ENCODE results near the gene NPAS2.

Gene NPAS2

DNA sequence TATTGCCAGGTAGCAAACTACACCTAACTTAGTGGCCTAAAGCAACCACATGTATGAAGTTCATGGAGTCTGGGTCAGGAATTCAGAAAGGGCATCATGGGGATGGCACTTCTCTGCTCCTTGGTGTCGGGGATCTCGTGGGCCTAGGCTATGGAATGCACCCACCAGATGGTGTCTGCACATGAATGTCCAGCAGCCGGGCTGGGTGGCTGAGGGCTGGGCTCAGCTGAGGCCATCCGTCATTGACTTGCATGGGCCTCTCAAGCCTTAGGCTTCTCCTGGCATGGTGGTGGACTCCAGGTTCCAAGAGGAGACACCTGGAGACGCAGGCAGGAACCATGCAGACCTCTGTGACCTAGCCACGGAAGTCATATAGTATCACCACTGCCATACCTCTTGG, 156.1 kb downstream of the NPAS2 start:
- DNase-seq: no peak

DNA sequence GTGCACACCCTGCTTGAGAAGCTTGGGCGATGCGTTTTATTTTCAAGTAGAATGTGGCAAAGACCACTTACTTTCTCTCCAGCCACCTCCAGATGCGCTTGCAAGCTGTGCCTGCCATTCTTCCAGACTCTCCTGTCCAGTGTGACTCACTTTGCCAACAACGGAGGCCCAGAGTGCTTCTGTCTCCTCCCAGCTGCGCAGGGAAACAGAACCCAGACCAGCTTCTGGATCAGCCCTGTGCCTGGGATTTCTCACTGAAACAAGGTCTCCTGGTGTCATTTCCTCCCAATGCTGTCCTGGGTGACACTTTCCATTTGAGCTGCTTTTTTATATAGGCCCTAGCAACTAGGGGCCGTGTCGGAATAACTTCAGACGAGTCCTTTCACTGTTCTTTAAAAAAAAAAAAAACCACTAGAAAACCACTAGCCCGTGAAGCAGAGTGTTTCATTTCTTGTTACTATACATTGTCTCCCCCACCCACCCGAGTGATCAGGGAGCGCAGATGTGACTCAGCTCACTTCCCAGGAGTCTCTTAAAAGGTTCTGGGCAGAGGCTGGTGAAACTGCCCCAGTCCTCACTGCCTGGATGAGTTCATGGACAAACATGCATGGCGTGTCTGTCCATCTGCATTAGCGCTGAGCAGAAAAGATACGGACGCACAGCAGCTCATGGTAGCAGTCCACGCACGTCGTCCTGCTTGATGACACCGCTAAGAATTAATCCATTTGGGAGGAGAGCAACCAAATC, 156.9 kb downstream of the NPAS2 start:
- no peak for DNase-seq

DNA sequence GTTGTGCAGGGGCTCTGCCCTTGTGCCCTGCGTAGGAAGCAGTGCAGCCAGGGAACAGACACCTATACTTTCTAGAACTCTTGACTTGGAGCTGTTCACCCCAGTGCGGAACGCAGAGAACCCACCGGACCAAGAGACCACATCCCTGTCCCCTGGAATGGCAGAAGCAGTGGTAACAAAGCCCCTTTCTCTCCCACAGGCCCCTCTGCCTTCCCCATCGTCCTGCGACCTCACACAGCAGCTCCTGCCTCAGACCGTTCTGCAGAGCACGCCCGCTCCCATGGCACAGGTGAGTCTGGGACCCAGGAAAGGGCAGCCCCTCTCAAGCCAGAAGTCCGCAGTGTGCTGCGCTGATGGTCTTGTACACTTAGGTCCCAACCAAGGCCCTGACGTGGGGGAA, 157.6 kb downstream of the NPAS2 start:
- DNase-seq: no peak

DNA sequence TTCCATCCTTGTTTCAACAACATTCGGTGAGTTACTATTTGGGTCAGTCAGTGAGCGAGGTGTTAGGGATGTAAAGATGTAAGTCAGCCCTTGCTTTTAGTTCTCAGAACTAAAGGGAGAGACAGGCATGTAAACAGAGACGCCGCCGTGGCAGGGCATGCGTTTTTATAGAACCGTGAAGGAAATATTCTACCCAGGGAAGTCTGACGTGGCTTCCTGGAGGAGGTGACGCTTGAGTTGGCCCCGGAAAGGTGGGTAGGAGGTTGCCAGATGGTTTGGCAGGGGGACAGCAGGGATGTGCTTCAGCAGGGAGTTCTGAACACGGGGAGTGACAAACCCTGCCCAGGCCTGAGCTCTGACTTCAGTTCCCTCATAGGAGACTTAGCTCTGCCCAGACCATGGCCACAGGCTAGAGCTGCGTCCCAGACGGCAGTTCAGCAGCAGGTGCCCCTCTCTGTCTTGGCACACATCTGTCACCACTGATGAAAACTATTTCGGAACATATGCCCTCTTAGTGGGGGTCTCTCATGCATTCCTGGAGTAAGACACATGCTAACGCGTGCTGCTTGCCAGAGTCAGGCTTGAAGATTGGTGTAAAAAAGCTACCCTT, 158.7 kb downstream of the NPAS2 start:
- no peak for DNase-seq

DNA sequence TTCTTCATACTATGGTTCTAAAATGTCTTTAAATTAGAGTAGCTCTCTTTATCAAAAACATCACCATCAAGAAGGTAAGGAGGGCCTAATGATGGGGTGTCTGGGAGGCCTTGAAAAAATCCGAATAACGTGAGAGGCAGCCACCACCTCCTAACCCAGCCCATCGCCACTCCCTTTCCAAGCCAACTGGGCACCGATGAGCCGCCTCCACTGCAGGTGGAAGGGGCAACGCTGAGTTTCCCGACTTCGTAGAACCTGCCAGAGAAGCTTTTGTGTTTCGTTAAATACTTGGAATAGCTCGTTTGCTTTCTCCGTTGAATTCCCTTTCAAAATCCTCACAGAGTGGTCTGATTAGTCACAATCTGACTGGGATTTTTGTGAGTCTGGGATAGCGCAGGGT, 160.1 kb downstream of the NPAS2 start:
- no peak for DNase-seq

DNA sequence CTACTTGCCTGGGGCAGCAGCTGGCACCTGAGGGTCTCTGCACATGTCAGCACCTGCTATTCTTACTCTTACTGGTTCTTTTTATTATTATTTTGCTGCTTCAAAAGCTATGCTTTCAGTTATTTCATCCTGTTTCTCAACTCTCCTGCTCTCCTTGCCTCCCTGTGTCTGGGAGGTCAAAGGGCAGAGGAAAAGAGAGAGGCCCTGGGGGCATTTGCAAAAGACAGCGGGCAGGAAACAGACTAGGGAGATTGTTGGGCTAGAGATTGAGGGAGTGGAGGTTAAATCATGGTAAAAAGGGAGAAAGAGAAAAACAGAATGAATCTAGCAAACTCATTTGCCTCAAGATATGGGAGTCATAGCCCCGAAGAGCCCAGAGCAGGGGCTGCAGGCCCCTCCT, 161.1 kb downstream of the NPAS2 start:
- no peak for DNase-seq

DNA sequence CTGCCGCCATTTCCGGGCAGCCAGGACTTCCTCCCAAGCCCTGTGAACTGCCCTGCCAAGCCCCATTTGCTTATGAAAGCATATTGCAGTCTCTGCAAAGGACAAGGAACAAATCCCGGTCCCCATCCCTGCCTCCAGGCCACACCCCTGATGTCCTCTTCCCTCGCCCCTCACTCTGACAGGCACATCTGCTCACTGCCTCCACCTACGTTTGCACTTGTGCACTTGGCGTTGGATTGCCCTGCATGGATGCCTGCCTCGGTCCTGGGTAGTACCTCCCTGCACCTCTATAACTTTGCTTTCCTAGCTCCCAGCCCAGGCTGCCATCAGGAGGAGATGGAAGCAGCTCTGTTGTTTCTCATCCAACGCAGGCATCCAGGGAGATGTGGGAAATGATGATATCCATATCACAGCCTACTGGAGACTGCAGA, 162.5 kb downstream of the NPAS2 start:
- no peak for DNase-seq

DNA sequence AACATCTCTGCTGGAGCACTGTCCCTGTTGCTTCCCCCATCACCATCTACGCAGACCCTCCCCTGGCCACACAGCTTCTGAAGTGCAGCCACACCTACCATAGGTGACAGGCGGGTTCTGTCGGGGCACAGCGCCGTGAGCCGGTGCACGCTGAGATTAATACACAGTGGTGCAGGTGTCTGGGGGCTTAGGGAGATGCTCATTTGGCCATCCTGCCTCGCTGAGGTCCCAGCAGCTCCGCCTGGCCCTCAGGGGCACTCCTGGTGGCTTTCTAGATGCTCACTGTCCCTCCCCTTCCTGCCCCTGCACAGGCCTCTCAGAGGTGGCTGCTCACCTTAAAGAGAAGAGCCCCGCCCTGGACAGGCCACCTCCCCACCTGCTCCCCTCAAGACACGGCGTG, 163.3 kb downstream of the NPAS2 start:
- no peak for DNase-seq

DNA sequence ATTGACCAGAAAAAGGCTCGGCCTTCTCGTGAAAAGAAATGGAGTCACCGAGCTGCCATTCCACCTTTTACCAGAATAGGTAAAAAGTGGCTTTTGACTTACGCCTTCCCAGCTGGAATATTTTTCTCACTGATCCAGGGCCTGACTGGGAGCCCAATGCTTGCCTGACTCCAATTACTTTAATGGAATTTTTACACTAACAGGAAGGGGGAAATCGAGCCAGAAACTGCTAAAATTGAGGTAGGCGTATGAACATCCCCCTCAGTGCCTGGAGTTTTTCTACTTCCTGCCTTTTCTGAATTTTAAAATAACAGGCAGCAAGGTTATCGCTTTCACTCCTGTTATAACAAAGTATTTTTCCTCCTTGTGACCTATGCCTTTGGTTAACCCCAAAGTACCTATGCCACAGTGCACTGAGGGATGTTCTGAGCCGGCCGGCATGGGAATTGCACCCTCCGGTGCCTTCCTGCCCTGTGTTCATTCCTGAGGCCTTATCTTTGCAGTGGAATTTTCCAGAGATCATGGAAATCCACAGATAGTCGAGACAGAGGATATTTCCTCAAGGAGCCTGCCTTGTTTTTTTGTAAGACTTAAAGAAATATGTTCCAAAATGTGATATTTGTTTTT, 163.9 kb downstream of the NPAS2 start:
- DNase-seq: no peak

DNA sequence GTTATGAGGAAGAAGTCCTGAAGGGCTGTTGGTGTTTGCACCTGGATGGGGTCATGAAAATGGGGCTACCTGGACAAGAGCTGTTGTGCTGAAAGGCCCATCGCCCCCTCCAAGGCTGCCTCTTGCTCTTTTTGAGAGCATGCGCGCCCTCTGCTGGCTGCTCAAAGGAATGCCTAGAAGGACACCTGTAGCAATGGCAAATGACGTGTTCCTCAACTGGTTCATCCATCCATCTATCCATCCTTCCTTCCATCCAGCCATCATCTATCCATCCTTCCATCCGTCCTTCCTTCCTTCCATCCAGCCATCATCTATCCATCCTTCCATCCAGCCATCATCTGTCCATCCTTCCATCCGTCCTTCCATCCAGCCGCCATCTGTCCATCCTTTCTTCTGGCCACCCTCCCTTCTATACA, 165.0 kb downstream of the NPAS2 start:
- DNase-seq: no peak

DNA sequence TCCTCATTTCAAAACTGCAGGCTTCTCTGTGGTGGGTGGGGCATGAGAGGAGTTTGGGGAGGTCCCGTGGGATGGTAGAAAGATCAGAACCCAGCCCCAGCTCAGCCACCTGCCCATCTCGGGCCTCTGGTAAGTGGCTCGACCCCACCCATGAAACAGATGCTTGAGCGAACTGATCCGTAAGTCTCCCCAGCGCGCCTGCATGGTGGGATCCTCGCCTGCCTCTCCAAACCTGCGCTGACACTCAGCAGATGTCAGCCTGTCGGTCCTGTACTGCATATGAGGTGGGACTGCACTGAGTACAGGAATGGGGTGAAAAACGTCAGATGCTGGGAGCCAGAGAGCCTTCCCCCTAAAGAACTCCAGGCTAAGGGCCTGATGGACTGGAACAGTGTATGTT, 166.2 kb downstream of the NPAS2 start:
- DNase-seq: no peak

DNA sequence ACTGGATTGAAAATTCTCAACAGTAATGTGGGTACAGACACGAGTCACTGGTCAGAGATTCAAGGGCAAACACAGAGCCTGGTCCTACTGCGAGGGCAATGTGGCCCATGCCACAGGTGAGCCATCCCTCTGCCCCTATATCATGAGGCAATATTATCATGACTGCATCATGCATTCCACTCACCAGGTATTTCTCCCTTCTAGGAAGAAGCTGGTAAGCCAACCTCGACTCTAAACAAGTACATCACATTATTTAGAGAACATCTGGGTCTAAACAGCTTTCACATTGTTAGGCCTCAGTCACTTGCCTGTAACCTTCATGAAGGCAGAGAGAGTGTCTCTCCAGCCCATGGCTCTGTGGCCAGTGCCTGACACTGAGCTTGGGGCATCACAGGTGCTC, 167.6 kb downstream of the NPAS2 start:
- DNase-seq: no peak

DNA sequence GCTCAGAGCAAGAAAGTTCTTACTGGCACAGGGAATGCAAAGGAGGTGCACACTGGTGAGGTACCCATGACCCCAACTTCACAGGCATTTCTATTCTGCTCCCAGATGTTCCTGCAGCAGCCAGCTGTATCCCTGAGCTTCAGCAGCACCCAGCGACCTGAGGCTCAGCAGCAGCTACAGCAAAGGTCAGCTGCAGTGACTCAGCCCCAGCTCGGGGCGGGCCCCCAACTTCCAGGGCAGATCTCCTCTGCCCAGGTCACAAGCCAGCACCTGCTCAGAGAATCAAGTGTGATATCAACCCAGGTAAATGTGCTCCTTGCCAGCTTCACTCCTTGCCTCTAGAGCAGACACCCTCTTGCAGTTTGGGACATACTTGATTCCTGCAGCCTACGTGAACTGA, 168.0 kb downstream of the NPAS2 start:
- DNase-seq: no peak

DNA sequence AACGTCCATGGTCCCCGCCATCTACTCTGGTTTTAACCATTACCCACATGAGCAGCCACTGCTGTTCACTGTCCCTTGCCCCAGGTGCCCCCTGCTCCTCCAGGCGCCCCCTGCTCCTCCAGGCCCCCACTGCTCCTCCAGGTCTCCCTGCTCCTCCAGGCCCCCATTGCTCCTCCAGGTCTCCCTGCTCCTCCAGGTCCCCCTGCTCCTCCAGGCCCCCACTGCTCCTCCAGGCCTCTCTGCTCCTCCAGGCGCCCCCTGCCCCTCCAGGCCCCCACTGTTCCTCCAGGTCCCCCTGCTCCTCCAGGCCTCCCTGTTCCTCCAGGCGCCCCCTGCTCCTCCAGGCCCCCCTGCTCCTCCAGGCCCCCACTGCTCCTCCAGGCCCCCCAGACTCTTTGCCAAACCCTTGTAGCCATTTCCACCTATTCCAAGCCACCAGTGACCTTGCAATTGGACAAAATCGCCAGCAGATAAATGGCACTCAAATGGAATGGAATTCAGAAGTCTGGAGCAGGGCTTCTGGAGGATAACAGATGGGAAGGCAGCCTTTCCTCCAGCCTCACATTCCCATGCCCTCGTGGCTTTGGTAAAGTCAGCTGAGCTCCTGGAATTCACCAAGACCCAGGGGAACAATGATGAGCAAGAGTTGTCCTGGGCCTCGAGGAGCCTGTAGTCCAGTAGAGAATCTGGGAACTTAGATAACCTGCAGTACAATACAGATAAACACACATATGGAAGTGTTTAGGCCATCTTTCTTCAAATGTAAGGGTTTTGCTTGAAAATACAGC, 168.9 kb downstream of the NPAS2 start:
- DNase-seq: no peak

DNA sequence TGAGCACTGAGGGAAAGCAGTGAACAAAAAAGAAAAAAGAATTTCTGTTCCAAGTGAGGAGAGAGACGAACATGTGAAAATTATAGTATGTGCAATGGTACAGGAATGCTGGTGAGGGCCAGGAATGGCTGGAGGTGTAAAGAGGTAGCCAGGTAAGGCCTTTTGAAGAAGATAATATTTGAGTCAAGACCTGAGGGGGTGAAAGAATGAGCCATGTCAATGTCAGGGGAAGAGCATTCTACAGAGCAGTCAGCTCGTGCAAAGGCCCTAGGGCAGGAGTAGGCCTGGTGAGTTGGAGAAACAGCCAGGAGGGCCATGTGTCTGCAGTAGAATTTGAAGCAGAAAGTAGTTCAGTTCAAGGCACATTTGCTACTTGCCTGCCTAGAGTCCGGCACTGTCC, 169.7 kb downstream of the NPAS2 start:
- DNase-seq: no peak

DNA sequence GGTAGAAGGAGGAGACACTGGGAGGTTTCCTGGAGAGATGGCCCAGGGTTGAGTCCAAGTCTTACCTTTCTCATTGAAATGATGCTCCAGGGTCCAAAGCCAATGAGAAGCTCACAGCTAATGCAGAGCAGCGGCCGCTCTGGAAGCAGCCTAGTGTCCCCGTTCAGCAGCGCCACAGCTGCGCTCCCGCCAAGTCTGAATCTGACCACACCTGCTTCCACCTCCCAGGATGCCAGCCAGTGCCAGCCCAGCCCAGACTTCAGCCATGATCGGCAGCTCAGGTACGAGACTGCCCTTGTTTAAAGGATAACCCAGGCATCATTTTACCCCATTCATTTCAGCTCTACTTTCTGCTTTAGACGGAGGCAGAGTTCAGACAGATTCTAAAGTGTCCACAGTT, 170.2 kb downstream of the NPAS2 start:
- no peak for DNase-seq

DNA sequence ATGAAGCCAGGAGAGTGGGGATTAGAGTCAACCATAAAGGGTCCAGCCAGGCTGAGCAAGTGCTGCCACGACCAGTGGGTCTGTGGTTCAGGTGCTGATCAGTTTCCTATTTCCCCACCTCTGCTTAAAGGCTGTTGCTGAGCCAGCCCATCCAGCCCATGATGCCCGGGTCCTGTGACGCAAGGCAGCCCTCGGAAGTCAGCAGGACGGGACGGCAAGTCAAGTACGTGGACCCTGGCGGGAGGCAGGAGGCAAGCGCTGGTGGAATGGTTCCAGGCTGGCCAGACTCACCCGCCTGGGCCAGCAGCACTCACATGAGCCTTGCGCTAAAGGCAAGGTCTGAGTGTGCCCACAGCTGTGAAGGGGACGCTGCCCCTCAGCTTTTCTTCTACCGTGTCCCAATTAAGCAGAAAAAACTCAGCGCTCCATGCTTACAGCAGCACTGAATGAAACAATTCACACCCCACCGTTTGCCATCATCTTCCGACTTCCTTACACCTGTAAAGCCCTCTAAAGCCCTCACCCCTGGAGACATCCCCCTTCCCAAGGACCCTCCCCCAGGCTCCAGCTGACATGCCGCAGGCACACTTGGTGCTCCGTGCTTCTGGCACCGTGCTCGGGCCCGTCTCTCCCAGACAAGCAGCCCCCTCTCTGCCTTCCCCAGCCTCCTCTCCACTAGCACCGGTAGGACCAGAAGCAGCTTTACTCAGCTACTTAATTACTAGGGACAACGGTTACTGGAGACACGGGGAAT, 170.9 kb downstream of the NPAS2 start:
- no peak for DNase-seq

DNA sequence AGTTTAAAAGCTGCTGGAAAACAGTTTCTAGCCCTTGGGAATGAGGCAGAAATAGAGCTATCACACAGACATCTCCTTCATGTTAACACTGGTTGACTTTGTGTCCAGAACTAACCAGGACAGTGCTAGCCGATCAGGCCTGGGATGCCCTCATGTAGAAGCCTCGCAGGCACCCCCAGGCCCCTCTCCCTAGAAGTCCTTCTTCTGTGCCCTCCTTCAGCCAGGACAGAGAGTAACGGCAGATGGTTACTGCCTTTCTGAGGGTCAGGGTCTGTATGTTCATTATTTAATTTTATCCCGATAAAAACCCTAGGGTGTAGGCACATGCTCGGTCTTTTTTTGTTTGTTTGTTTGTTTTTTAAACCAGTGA, 171.4 kb downstream of the NPAS2 start:
- no peak for DNase-seq

DNA sequence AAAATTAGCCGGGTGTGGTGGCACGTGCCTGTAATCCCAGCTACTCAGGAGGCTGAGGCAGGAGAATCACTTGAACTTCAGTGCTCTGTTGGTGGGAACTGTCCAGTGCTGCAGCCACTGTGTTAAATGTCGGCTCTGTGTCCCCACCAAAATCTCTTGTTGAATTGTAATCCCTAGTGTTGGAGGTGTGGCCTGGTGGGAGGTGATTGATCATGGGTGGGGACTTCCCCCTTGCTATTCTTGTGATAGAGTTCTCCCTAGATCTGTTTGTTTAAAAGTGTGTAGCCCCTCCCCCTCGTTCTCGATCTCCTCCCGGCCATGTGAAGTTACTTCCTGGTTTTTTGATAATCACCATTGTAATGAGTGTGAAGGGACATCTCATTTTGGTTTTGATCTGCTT, 172.3 kb downstream of the NPAS2 start:
- no peak for DNase-seq

DNA sequence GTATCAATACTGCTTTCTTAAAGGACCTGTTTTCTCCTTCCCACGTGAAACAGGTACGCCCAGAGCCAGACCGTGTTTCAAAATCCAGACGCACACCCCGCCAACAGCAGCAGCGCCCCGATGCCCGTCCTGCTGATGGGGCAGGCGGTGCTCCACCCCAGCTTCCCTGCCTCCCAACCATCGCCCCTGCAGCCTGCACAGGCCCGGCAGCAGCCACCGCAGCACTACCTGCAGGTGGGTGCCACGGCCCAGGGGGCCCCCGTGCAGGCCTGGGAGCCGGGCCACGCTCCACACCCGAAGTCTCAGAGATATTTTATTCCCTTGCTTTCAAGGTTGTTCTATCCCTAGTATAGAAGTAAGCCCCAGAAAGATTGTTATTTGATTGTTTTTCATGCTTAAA, 173.4 kb downstream of the NPAS2 start:
- no peak for DNase-seq

DNA sequence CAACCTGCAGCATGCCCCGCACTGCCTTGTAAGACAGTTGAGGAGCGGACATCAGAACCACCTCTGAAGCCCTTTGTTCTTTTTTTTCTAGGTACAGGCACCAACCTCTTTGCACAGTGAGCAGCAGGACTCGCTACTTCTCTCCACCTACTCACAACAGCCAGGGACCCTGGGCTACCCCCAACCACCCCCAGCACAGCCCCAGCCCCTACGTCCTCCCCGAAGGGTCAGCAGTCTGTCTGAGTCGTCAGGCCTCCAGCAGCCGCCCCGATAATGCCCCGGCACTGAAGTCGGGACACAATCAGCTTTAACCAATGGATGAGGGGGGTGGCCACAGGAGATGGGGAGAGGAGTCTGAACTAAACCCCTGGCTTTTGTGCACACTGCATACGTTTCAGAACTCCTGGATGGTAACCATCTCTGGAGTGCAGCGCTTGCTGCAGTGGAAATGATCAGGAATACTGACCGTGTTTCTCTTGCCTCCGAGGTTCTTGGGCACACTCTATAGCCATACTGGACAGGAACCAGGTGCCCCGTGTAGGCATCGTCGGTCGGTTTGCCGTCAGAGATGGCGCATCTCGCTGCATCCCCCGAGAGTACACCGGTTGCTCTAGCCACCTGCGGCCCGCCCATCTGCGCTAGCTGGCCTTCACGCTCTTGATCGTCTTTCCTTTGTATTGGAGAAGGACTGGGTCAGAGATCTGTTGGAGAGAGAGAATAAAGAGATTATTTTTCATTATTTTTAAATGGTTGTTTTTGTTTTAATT, 175.6 kb downstream of the NPAS2 start:
- no peak for DNase-seq
